ENCODE measurements around the gene EML5. TPM values are rescaled to one million over a fixed set of nuclear protein-coding genes. Genes with fewer than 3 reads are reported as not detected.
"Not testable (repeated sequence)": the region's sequence is repeated elsewhere in the genome, so short reads cannot be mapped to it uniquely, and the experiment has no call there.

The EML5 gene
- total RNA-seq, 4 donors from 2014 or later, result 2.7 to 3.7 (median 3.7) TPM

DNA sequence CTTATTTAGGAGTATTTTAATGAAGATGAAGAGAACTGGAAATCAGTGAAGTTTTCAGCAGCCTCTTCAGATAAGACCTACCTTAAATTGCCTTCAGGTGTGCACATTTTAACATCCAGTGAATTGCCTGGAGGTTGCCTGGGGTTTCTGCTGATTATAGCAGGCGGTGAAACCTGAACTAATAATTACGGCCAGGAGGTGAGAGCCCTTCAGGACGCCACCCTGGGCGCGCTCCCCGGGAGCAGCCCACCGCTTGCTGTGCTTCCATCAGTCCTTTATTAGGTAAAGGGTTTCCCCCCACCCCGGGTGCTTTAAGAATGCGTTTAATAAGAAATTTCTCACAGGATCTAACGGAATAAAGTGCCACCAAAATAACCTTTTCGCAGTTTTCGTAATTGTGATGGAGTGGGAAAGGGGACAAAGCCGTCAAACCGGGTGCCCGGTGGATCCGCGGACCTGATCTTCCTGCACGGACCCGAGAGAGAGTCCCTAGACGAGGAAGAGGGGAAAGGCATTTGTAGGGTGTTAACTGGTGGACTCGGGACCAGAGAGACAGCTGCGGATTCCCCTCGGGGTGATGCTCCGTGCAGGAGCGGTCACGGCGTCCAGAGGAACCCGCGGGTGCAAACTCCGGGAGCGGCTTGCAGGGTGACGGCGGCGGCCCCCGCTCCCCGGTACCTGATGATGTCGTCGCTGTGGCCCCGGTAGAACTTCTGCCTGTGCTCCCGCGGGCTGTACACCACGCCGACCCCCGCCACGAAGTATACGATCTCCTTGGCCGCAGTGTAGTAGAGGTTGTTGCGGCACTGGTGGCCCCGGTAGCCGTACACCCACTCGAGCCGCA lies 902 bp downstream of the EML5 start:
- no peaks in the 10 kb centered on the region for H3K36me3 ChIP-seq
- no peak for TF ChIP-seq POLR2A (IDR thresholded peaks at IDR 0.05; ENCODE audit: low read depth)
- no peak for TF ChIP-seq EP300 (IDR thresholded peaks at IDR 0.05)
- no peak for TF ChIP-seq CTCF (IDR thresholded peaks at IDR 0.05)
- no peak for TF ChIP-seq POLR2AphosphoS5 (IDR thresholded peaks at IDR 0.05)
- intact Hi-C loops (cut with DNase I), result loop anchor here (5.0 kb wide), 2 partner anchors 35 to 125 kb away; no protein-coding TSS in a partner anchor
- WGBS, result 7% methylated on average over 33 of the region's 52 CpGs
- no peak for DNase-seq (ENCODE audit: extremely low spot score)
- peak overlapping the region; percentile 68 to 90 (median 82) for H3K4me3 ChIP-seq
- no peaks in the 10 kb centered on the region for H3K9me3 ChIP-seq
- no peaks in the 10 kb centered on the region for H3K27me3 ChIP-seq
- peaks cover 13 to 27% (median 15%) of the 10 kb centered on the region in 4 donors for H3K4me1 ChIP-seq
- H3K27ac ChIP-seq (replicated peaks in 1 of 4), result peak overlapping the region; percentile 86 to 91 (median 88)

DNA sequence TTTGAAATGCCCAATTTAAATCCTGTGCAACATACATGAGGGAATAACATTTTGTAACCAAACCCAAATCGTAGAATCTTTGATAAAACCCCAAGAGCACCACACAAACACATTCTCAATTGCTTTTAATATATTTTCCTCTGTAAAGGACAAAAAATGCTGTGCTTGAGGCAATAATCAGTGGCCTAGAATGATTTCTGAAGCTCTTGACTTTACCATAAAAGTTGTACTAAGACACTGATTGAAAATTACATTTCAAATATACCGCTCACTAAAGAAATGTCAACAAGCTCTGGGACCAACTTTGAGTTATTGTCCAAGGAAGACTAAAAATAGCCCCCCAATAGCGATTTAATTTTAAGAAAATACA lies 1.5 kb downstream of the EML5 start:
- intact Hi-C loops (cut with DNase I), result loop anchor here (5.0 kb wide), 2 partner anchors 36 to 124 kb away; no protein-coding TSS in a partner anchor
- peak overlapping the region in 1 of 4 donors; percentile 91 for H3K27ac ChIP-seq (replicated peaks in 1 of 4)
- 60% methylated on average over 3 of the region's 3 CpGs for WGBS
- TF ChIP-seq EP300 (IDR thresholded peaks at IDR 0.05), result no peak
- no peak for TF ChIP-seq POLR2AphosphoS5 (IDR thresholded peaks at IDR 0.05)
- TF ChIP-seq CTCF (IDR thresholded peaks at IDR 0.05), result no peak
- no peak for TF ChIP-seq POLR2A (IDR thresholded peaks at IDR 0.05; ENCODE audit: low read depth)
- H3K9me3 ChIP-seq, result no peaks in the 10 kb centered on the region
- peaks cover 13 to 27% (median 15%) of the 10 kb centered on the region in 4 donors for H3K4me1 ChIP-seq
- H3K27me3 ChIP-seq, result no peaks in the 10 kb centered on the region
- DNase-seq (ENCODE audit: extremely low spot score), result no peak
- peak overlapping the region in 2 of 4 donors; percentile 68 to 90 for H3K4me3 ChIP-seq
- no peaks in the 10 kb centered on the region for H3K36me3 ChIP-seq

DNA sequence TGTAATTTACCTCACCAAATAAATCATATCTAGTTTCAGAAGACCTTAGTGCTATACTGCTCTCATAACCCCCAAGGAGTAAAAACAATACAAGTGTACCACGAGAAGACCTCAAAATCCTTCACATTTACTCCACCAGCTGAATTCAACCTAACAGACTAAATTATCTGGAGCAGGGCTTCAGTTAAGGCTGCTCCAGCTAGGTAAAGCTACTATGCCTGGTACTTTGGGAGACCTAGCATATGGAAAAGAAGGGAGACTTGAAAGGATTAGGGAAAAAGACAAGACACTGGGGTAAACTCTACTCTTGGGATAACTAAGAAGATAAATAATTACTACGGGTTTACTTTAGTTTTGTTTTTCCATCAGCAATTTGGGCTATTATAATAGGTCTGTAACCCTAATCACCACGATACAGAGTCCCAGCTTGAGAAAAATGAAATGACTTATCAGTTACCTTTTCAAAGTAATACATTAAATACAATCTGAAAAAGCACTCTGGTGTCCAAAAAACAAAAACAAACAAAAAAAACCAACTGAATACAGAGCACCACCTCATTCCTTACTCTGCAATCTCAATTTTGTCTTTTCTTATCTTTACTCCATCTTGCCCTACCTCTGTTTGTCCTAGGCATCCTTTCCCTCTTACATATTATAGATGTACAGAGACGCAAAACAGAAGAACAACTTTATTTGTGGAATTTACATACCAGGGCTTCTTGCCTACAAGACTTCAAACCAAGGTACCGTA lies 2.1 kb downstream of the EML5 start:
- Histone ChIP-seq H3K36me3 (no peaks in the 10 kb centered on the region), H3K9me3 (no peaks in the 10 kb centered on the region), H3K27me3 (no peaks in the 10 kb centered on the region), H3K27ac (replicated peaks in 1 of 4) (no peak overlapping the region), H3K4me1 (peaks cover 13 to 27% (median 15%) of the 10 kb centered on the region in 4 donors), H3K4me3 (no peak overlapping the region)
- WGBS, result 82% methylated on average over 5 of the region's 5 CpGs
- intact Hi-C loops (cut with DNase I), result loop anchor here (5.0 kb wide), 2 partner anchors 37 to 123 kb away; no protein-coding TSS in a partner anchor
- DNase-seq (ENCODE audit: extremely low spot score), result no peak
- TF ChIP-seq EP300 (IDR thresholded peaks at IDR 0.05), result no peak

GRCh38 chr14:88789573-88789972 lies 3.2 kb downstream of the EML5 start:
- H3K27me3 ChIP-seq; DNase-seq (ENCODE audit: extremely low spot score); H3K36me3 ChIP-seq; H3K9me3 ChIP-seq; intact Hi-C loops (cut with DNase I); H3K27ac ChIP-seq (replicated peaks in 1 of 4); H3K4me3 ChIP-seq: not testable (repeated sequence)
- H3K4me1 ChIP-seq, result peaks cover 13 to 27% (median 15%) of the 10 kb centered on the region in 4 donors

DNA sequence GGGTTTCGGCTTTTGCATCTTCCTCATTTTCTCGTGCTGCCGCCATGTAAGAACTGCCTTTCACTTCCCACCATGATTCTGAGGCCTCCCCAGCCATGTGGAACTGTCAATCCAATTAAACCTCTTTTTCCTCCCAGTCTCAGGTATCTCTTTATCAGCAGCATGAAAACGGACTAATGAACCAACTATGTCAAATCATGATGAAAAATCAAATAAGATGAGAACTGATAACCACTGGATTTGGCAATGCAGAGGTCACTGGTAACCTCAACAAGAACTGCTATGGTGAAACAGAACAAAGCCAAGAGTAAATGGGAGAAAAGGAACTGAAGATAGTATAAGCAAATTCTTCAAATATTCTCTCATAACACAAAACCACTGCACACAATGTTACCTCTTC lies 6.0 kb downstream of the EML5 start:
- H3K27ac ChIP-seq (replicated peaks in 1 of 4), result no peak overlapping the region
- TF ChIP-seq POLR2A (IDR thresholded peaks at IDR 0.05; ENCODE audit: low read depth) (no peak), CTCF (IDR thresholded peaks at IDR 0.05) (no peak), EP300 (IDR thresholded peaks at IDR 0.05) (no peak), POLR2AphosphoS5 (IDR thresholded peaks at IDR 0.05) (no peak)
- intact Hi-C loops (cut with DNase I), result no loop called here
- H3K4me3 ChIP-seq, result no peak overlapping the region
- peaks cover 2 to 10% (median 4%) of the 10 kb centered on the region in 4 donors for H3K4me1 ChIP-seq
- H3K36me3 ChIP-seq, result no peaks in the 10 kb centered on the region
- H3K9me3 ChIP-seq, result no peaks in the 10 kb centered on the region
- no peaks in the 10 kb centered on the region for H3K27me3 ChIP-seq
- no peak for DNase-seq (ENCODE audit: extremely low spot score)
- WGBS, result 90% methylated on average over 4 of the region's 4 CpGs
